SK-N-SH treated with all-trans-retinoic acid at 6 μM for 48 hours (cell line): ENCODE measurements around the gene RBM7.

Experiments
- ATAC-seq: fragments of 200-7000 bp; cut with Tn5 transposase; 3 replicates; pipeline ENCODE4 v1.9.1; 2020; ENCODE audit warnings: mild to moderate bottlenecking, moderate library complexity
- ARNTL ChIP-seq: fragments of 450-650 bp; formaldehyde crosslinking; IDR thresholded peaks from 2 replicates; pipeline ENCODE4 v1.5.0; 2020; ENCODE audit warnings: low read depth, mild to moderate bottlenecking, moderate library complexity, borderline replicate concordance
- BACH2 ChIP-seq: fragments of 250-450 bp; sonication (Bioruptor Pico); IDR thresholded peaks from 2 replicates; pipeline ENCODE4 v1.9.0; 2021; ENCODE audit warnings: mild to moderate bottlenecking, borderline replicate concordance
- CREB5 ChIP-seq: fragments of 250-450 bp; sonication (Bioruptor Pico); IDR thresholded peaks from 2 replicates; pipeline ENCODE4 v1.5.1; 2020; ENCODE audit warnings: low read depth, mild to moderate bottlenecking, moderate library complexity
- CSDC2 ChIP-seq: fragments of 250-450 bp; sonication (Bioruptor Pico); IDR thresholded peaks from 2 replicates; pipeline ENCODE4 v1.5.0; 2020; ENCODE audit warnings: mild to moderate bottlenecking, moderate library complexity
- CSRNP3 ChIP-seq: fragments of 250-450 bp; sonication (Bioruptor Pico); IDR thresholded peaks from 2 replicates; pipeline ENCODE4 v1.5.1; 2021; ENCODE audit warnings: mild to moderate bottlenecking, moderate library complexity
- ESRRG ChIP-seq: fragments of 250-450 bp; sonication (Bioruptor Pico); IDR thresholded peaks from 2 replicates; pipeline ENCODE4 v1.6.1; 2021; ENCODE audit warnings: mild to moderate bottlenecking
- GLIS3 ChIP-seq: fragments of 250-450 bp; sonication (Bioruptor Pico); IDR thresholded peaks from 2 replicates; pipeline ENCODE4 v1.5.0; 2020; ENCODE audit warnings: mild to moderate bottlenecking, moderate library complexity
- ISL1 ChIP-seq: fragments of 250-450 bp; sonication (Bioruptor Pico); IDR thresholded peaks from 2 replicates; pipeline ENCODE4 v2.1.2; 2022; ENCODE audit warnings: mild to moderate bottlenecking, moderate library complexity
- OSR1 ChIP-seq: fragments of 250-450 bp; sonication (Bioruptor Pico); IDR thresholded peaks from 2 replicates; pipeline ENCODE4 v1.8.0; 2022; ENCODE audit warnings: moderate library complexity, mild to moderate bottlenecking, inconsistent platforms
- PATZ1 ChIP-seq: fragments of 250-450 bp; sonication (Bioruptor Pico); IDR thresholded peaks from 2 replicates; pipeline ENCODE4 v1.8.0; 2020; ENCODE audit warnings: mild to moderate bottlenecking, moderate library complexity, borderline replicate concordance
- POU6F1 ChIP-seq: fragments of 250-450 bp; sonication (Bioruptor Pico); IDR thresholded peaks from 2 replicates; pipeline ENCODE4 v1.8.0; 2021; ENCODE audit warnings: low read depth, mild to moderate bottlenecking, moderate library complexity, borderline replicate concordance
- RARB ChIP-seq: fragments of 250-450 bp; sonication (Bioruptor Pico); IDR thresholded peaks from 2 replicates; pipeline ENCODE4 v1.8.0; 2021; ENCODE audit warnings: mild to moderate bottlenecking, moderate library complexity
- SNAI2 ChIP-seq: fragments of 250-450 bp; sonication (Bioruptor Pico); IDR thresholded peaks from 2 replicates; pipeline ENCODE4 v1.5.0; 2020; ENCODE audit warnings: mild to moderate bottlenecking, moderate library complexity
- TCF4 ChIP-seq: fragments of 250-450 bp; sonication (Bioruptor Pico); IDR thresholded peaks from 2 replicates; pipeline ENCODE4 v1.8.0; 2021; ENCODE audit warnings: mild to moderate bottlenecking, moderate library complexity, borderline replicate concordance
- TOX ChIP-seq: fragments of 250-450 bp; sonication (Bioruptor Pico); IDR thresholded peaks from 2 replicates; pipeline ENCODE4 v1.8.0; 2021; ENCODE audit warnings: mild to moderate bottlenecking, moderate library complexity, borderline replicate concordance
- TSHZ2 ChIP-seq: fragments of 250-450 bp; sonication (Bioruptor Pico); IDR thresholded peaks from 2 replicates; pipeline ENCODE4 v1.5.0; 2020; ENCODE audit warnings: mild to moderate bottlenecking, moderate library complexity
- ZC3H10 ChIP-seq: fragments of 250-450 bp; sonication (Bioruptor Pico); IDR thresholded peaks from 2 replicates; pipeline ENCODE4 v1.5.1; 2021; ENCODE audit warnings: mild to moderate bottlenecking, moderate library complexity
- ZFP3 ChIP-seq: fragments of 250-450 bp; sonication (Bioruptor Pico); IDR thresholded peaks from 2 replicates; pipeline ENCODE4 v1.5.0; 2020; ENCODE audit warnings: mild to moderate bottlenecking, moderate library complexity
- ZFP30 ChIP-seq: fragments of 450-650 bp; formaldehyde crosslinking; IDR thresholded peaks from 2 replicates; pipeline ENCODE4 v1.5.0; 2022; ENCODE audit warnings: mild to moderate bottlenecking, moderate library complexity
- ZNF565 ChIP-seq: fragments of 450-650 bp; formaldehyde crosslinking; conservative IDR thresholded peaks from 2 replicates; pipeline ENCODE4 v1.5.0; 2020; ENCODE audit warnings: low read depth, mild to moderate bottlenecking, moderate library complexity
- ZNF70 ChIP-seq: fragments of 450-650 bp; formaldehyde crosslinking; IDR thresholded peaks from 2 replicates; pipeline ENCODE4 v1.5.0; 2020; ENCODE audit warnings: mild to moderate bottlenecking, moderate library complexity

Gene RBM7

GRCh38 chr11:114438303-114438702, 37.8 kb downstream of the RBM7 start (continued):
- TF ChIP-seq PATZ1 (CRISPR knock-in tag) (no peak), CSRNP3 (CRISPR knock-in tag) (no peak), RARB (CRISPR knock-in tag) (no peak)
- TF ChIP-seq, all 23 proteins: peak for 0

GRCh38 chr11:114439229-114440120, 39.0 kb downstream of the RBM7 start, which contains the start of gene REXO2:
REXO2 (plus strand) TSS chr11:114439467; CDS start chr11:114439529, 62 bp downstream.
- TF ChIP-seq TOX: no peak
- TF ChIP-seq ESRRG (CRISPR knock-in tag): no peak
- TF ChIP-seq ZFP30: no peak
- TF ChIP-seq POU6F1: no peak
- no peak for TF ChIP-seq OSR1
- ATAC-seq: peak; percentile 96

- peak; percentile 51 for ATAC-seq
- TF ChIP-seq BACH2 (CRISPR knock-in tag) (no peak), ZNF70 (CRISPR knock-in tag) (no peak), ARNTL (no peak), ISL1 (CRISPR knock-in tag) (peak; percentile 72), TSHZ2 (peak; percentile 58; the same call in 1 of the 2 replicates), ESRRG (CRISPR knock-in tag) (no peak), CREB5 (CRISPR knock-in tag) (peak; percentile 73; the same call in 1 of the 2 replicates), ZC3H10 (no peak), ZFP30 (no peak), TCF4 (CRISPR knock-in tag) (peak; percentile 69), RARB (CRISPR knock-in tag) (no peak), TOX (no peak), ZNF565 (CRISPR knock-in tag) (no peak), ZFP3 (no peak), GLIS3 (CRISPR knock-in tag) (no peak), CSDC2 (CRISPR knock-in tag) (no peak), SNAI2 (no peak), CSRNP3 (CRISPR knock-in tag) (no peak), POU6F1 (no peak), PATZ1 (CRISPR knock-in tag) (no peak)
Measured at GRCh38 chr11:114440121-114440860, 39.8 kb downstream of the RBM7 start.
